IPS-18c (cell line): ENCODE measurements around the gene FAM171A2.

ENCODE experiments used
- H3K4me3 ChIP-seq: 2 replicates; pipeline ENCODE4 v1.7.0; 2013; ENCODE audit warnings: low read depth, mild to moderate bottlenecking, low read length, moderate library complexity; ENCODE audit not compliant: insufficient read depth
- H3K9me3 ChIP-seq: one replicate; pipeline ENCODE4 v1.6.1; 2013; ENCODE audit warnings: mild to moderate bottlenecking, low read length, moderate library complexity; ENCODE audit not compliant: control insufficient read depth, insufficient read depth

FAM171A2 gene

DNA sequence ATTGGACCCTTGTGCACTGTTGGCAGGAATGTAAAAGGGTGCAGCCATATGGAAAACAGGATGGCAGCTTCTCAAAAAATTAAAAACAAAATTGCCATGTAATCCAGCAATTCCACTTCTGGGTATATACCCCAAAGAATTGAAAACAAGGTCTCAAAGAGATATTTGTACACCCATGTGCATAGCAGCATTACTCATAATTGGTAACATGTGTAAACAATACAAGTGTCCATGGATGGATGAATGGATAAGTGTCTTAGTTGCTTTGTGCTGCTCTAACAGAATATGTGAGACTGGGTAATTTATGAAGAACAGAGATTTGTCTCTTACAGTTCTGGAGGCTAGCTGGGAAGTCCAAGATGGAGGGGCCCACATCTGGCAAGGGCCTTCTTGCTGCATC, 59.0 kb downstream of the FAM171A2 start:
- H3K4me3 ChIP-seq = no peak overlapping the region
- H3K9me3 ChIP-seq = no peaks in the 10 kb centered on the region
